Aorta (tissue), 5 donors: ENCODE data around the gene CD74. TPM values are rescaled to one million over a fixed set of nuclear protein-coding genes. Genes with fewer than 3 reads are reported as not detected.
"Not testable (repeated sequence)": the region's sequence is repeated elsewhere in the genome, so short reads cannot be mapped to it uniquely, and the experiment has no call there.

Experiments
- ATAC-seq: fragments of 200-7000 bp; cut with Tn5 transposase; one replicate; pipeline ENCODE4 v1.9.1; 2022; ENCODE audit warnings: moderate library complexity; ENCODE audit not compliant: low FRiP score
- DNase-seq, 2 donors: peaks; one replicate each; pipeline ENCODE4 v3.0.0-alpha.2; 2020
- H3K27ac ChIP-seq, 2 donors: one replicate each; pipeline ENCODE4 v1.5.1; 2013; ENCODE audit warnings: low read length in 2 of 2, mild to moderate bottlenecking in 2 of 2, moderate library complexity in 2 of 2, control low read depth in 1 of 2, inconsistent platforms in 1 of 2, low read depth in 1 of 2
- H3K27me3 ChIP-seq, 2 donors: one replicate each; pipeline ENCODE4 v1.6.1; 2013; ENCODE audit warnings: control low read depth in 1 of 2, low read length in 1 of 2, mild to moderate bottlenecking in 1 of 2, moderate library complexity in 1 of 2; ENCODE audit not compliant: insufficient read depth in 2 of 2, control insufficient read depth in 1 of 2
- H3K36me3 ChIP-seq, 2 donors: one replicate each; pipeline ENCODE4 v1.6.1; 2013; ENCODE audit warnings: control low read depth in 1 of 2, low read length in 1 of 2, mild to moderate bottlenecking in 1 of 2; ENCODE audit not compliant: insufficient read depth in 2 of 2, control insufficient read depth in 1 of 2
- H3K4me1 ChIP-seq, 2 donors: one replicate each; pipeline ENCODE4 v1.6.1; 2013; ENCODE audit warnings: low read length in 2 of 2, control low read depth in 1 of 2, mild to moderate bottlenecking in 1 of 2, moderate library complexity in 1 of 2; ENCODE audit not compliant: insufficient read depth in 2 of 2, control insufficient read depth in 1 of 2
- H3K4me3 ChIP-seq, 2 donors: one replicate each; pipeline ENCODE4 v1.5.1; 2013; ENCODE audit warnings: low read length in 2 of 2, control low read depth in 1 of 2, mild to moderate bottlenecking in 1 of 2
- H3K9me3 ChIP-seq: one replicate; pipeline ENCODE4 v1.6.1; 2013; ENCODE audit warnings: mild to moderate bottlenecking, low read length; ENCODE audit not compliant: control insufficient read depth
- WGBS, 2 donors: extraction: QIAGEN DNeasy Blood & Tissue Kit; methylation state at CpG; one replicate each; pipeline ENCODE4 v1.1.7; 2013; 5-methylcytosine and 5-hydroxymethylcytosine counted together
- intact Hi-C, 2 donors: fragments of 100-400 bp; cut with DNase I; formaldehyde crosslinking; loops; one replicate each; pipeline versions ENCODE4 v1.14.2 to v1.15.0; 2022
- polyA plus RNA-seq, 2 donors: library from polyadenylated mRNA; stranded (reverse); fragments of 200-250 nt; gene quantifications; one replicate each; pipeline ENCODE4 v1.2.3, GENCODE V29; 2013
- total RNA-seq, 2 donors: library from RNA; stranded (reverse); fragmentation: NEBNext Ultra II Directional; extraction: Animal tissue kit (Norgen Biotek cat#: 25700); gene quantifications; one replicate each; pipeline ENCODE4 v1.2.1, GENCODE V29; 2021
- donor health status: healthy with polysubstance abuse.
- donor health status: Bipolar disorder and iron deficiency.
- donor health status: DM: no; HTN: no; CAD: no.
- donor health status: DM: no; HTN: no; CAD: no.
- donor health status: DM: yes; HTN: yes; CAD: no.

Gene CD74
- total and polyA plus RNA-seq, 4 donors = 114 to 1,639 (median 519) TPM

DNA sequence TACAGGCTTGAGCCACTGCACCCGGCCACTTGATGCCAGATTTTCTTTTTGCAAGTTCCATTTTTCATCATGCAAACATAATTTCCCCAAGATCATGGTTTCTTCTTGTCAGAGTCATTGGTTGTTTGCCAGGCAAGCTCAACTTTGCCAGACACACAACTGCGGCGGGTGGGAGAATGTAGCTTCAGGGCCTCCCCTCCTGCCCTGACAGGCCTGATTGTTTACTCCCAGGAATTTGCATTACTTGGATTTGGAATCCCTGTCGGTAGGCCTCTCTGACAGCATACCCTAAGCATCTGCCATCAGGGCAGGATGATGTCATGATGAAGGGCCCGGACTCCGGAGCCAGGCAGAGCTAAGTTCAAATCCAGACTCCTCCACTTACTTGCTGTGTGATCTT, 21.8 kb upstream of the CD74 start:
- intact Hi-C loops = no loop called here
- WGBS, 2 donors = 33 to 37% methylated on average over 6 of the region's 6 CpGs
- H3K4me1 ChIP-seq = no peaks in the 10 kb centered on the region
- DNase-seq (no peak), ATAC-seq (no peak)
- no peak overlapping the region for H3K4me3 ChIP-seq
- H3K27ac ChIP-seq = no peak overlapping the region
- no peaks in the 10 kb centered on the region for H3K27me3 ChIP-seq
- H3K9me3 ChIP-seq = no peaks in the 10 kb centered on the region
- H3K36me3 ChIP-seq = no peaks in the 10 kb centered on the region

DNA sequence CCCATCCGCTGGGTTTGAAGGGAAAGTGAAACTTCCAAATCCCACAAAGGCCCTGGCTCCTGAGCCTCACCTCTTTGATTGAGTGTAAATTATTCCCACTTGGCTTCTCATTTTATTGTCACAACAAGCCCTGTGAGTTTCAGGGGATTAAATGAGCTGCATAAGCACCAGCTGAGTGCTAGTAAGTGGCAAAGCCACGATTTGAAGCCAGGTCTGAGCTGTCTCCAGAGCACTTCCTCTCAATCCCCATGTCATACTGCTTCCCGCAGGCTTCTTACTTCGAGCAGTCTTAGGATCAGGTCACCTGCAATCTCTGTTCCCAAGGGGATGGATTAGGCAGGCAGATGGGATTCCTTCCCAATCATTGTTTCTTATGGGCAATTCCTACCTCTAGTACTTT, 18.9 kb upstream of the CD74 start:
- whole genome bisulfite sequencing, 2 donors = 60 to 64% methylated on average over 4 of the region's 4 CpGs
- intact Hi-C loops = no loop called here
- Histone ChIP-seq H3K4me1 (no peaks in the 10 kb centered on the region), H3K36me3 (no peaks in the 10 kb centered on the region), H3K27ac (no peak overlapping the region), H3K27me3 (no peaks in the 10 kb centered on the region), H3K9me3 (no peaks in the 10 kb centered on the region), H3K4me3 (no peak overlapping the region)
- ATAC-seq = no peak
- no peak for DNase-seq

DNA sequence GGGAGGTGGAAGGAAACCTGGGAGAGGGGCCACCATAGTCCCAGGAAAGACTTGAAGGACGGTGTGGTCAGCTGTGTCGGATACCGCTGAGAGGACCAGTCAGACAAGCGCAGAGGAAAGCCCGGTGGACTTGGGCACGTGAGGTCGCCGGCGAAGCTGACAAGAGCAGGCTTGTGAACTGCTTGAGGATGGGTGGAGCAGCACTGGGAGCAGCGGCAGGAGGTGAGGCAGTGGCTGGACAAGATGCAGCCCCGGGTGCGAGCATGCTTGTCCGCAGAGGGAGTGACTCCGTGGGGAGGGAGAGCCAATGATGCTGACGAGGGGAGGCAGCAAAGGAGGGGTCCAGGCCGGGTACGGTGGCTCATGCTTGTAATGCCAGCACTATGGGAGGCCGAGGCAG, 18.3 kb upstream of the CD74 start:
- DNase-seq (no peak), ATAC-seq (no peak)
- no peaks in the 10 kb centered on the region for H3K9me3 ChIP-seq
- WGBS, 2 donors = 88 to 89% methylated on average over 18 of the region's 18 CpGs
- no peak overlapping the region for H3K4me3 ChIP-seq
- H3K36me3 ChIP-seq = no peaks in the 10 kb centered on the region
- no peak overlapping the region for H3K27ac ChIP-seq
- no peaks in the 10 kb centered on the region for H3K27me3 ChIP-seq
- intact Hi-C loops = no loop called here
- no peaks in the 10 kb centered on the region for H3K4me1 ChIP-seq

DNA sequence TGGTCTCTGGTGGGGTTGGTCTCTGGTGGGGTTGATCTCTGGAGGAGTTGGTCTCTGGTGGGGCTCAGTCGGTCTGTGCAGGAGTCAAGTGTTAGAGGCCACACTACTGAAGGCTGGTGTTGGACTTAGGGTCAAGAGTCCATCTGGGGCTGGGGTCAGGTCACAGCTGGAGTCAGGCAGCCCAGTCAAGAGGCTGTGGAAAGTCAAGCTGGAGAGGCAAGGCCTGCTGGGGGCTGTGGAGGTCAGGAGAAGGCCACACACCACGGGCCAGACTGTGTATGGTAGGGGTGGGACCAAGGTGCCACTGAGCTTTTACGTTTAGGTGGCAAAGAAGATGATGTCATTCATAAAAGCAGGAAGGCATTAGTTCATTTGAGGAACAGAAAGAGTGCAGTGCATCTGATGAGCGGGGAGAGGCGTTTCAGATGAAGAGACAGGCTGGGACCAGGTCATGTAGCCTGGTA, 16.7 kb upstream of the CD74 start:
- Histone ChIP-seq H3K4me1 (no peaks in the 10 kb centered on the region), H3K27me3 (no peaks in the 10 kb centered on the region), H3K36me3 (no peaks in the 10 kb centered on the region), H3K4me3 (no peak overlapping the region), H3K9me3 (no peaks in the 10 kb centered on the region), H3K27ac (no peak overlapping the region)
- intact Hi-C loops = no loop called here
- no peak for ATAC-seq
- no peak for DNase-seq
- 83 to 84% methylated on average over 5 of the region's 5 CpGs for WGBS, 2 donors

DNA sequence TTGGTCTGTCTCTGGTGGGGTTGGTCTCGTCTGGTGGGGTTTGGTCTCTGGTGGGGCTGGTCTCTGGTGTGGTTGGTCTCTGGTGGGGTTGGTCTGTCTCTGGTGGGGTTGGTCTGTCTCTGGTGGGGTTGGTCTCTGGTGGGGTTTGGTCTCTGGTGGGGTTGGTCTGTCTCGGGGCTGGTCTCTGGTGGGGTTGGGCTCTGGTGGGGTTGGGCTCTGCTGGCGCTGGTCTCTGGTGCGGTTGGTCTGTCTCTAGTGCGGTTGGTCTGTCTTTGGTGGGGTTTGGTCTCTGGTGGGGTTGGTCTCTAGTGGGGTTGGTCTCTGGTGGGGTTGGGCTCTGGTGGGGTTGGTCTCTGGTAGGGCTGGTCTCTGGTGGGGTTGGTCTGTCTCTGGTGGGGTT, 16.3 kb upstream of the CD74 start:
- no peak overlapping the region for H3K27ac ChIP-seq
- whole genome bisulfite sequencing, 2 donors = 92 to 96% methylated on average over 5 of the region's 5 CpGs
- H3K4me3 ChIP-seq = no peak overlapping the region
- DNase-seq (no peak), ATAC-seq (no peak)
- no peaks in the 10 kb centered on the region for H3K27me3 ChIP-seq
- no peaks in the 10 kb centered on the region for H3K4me1 ChIP-seq
- intact Hi-C loops = no loop called here
- no peaks in the 10 kb centered on the region for H3K36me3 ChIP-seq
- no peaks in the 10 kb centered on the region for H3K9me3 ChIP-seq

DNA sequence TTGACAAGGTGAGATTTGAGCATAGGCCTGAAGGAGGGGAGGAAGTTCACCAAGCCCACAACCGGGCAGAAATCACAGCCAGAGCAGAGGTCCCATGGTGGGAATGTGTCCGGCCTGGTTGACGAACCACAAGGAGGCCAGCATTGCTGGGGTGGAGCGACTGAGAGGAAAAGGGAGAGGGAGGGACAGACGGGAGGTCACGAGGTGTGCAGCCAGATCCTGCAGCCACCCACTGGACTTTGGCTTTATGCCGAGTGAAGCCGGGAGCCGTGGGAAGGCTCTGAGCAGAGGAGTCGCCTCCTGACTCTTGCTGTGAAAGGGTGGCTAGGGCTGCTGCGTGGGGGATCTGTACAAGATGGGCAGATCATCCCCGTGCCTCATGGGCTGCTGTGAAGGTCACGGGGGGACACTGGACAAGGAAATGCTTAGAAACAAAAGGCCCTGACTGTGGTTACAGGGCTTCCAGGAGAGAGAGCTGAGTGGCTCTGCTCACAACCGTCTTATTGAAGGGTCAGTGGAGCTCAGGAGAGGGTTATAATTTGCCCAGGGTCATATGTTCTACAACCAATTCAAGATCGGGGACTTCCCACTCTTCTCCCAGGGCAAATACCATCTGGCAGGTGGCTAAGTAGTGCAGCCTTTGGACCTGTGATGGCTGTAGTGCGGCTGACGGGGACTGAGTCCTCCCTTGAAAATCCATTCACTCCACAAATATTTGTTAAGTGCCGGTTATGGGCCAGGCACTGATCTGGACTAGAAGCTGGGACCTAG, 15.6 kb upstream of the CD74 start:
- H3K4me3 ChIP-seq = no peak overlapping the region
- peak in 1 of 2 donors; percentile 83 for DNase-seq
- H3K36me3 ChIP-seq = no peaks in the 10 kb centered on the region
- intact Hi-C loops = no loop called here
- peak; percentile 81 for ATAC-seq
- H3K27me3 ChIP-seq = no peaks in the 10 kb centered on the region
- no peaks in the 10 kb centered on the region for H3K9me3 ChIP-seq
- H3K27ac ChIP-seq = no peak overlapping the region
- 62 to 67% methylated on average over 18 of the region's 18 CpGs for WGBS, 2 donors
- no peaks in the 10 kb centered on the region for H3K4me1 ChIP-seq

DNA sequence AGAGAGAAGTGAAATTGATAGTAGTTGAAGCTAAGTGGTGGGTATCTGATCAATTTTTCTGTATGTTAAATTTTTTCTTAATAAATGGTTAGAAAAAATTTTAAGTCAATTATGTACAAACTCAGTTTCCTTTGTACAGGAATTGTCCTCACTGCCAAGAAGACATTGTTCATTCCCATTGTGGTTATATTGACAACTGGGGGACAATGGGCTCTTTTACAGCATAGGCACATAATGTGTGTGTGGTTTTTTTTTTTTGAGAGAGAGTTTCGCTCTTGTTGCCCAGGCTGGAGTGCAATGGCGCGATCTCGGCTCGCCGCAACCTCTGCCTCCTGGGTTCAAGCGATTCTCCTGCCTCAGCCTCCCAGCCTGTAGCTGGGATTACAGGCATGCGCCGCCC, 13.5 kb upstream of the CD74 start:
- H3K27ac ChIP-seq, H3K36me3 ChIP-seq, intact Hi-C loops, H3K4me3 ChIP-seq, H3K9me3 ChIP-seq, DNase-seq, H3K4me1 ChIP-seq, ATAC-seq, H3K27me3 ChIP-seq: not testable (repeated sequence)
- 94 to 97% methylated on average over 9 of the region's 9 CpGs for WGBS, 2 donors

DNA sequence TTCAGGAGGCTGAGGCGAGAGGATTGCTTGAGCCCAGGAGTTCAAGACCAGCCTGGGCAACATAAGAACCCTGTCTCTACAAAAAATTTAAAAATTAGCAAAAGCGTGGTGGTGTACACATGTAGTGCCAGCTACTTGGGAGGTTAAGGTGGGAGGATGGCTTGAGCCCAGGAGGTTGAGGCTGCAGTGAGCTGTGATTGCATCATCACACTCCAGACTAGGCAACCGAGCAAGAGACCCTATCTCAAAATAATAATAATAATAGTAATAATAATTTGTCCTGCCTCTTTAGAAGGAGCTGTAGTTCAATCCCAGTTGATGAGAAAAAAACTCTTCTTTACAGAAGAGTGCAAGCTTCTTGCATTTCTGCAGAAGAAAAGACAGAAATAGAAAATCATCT, 10.0 kb upstream of the CD74 start:
- Histone ChIP-seq H3K27ac (no peak overlapping the region), H3K27me3 (no peaks in the 10 kb centered on the region), H3K9me3 (no peaks in the 10 kb centered on the region), H3K4me3 (no peak overlapping the region), H3K36me3 (no peaks in the 10 kb centered on the region), H3K4me1 (no peaks in the 10 kb centered on the region)
- intact Hi-C loops = no loop called here
- 71 to 78% methylated on average over 3 of the region's 3 CpGs for WGBS, 2 donors
- ATAC-seq (no peak), DNase-seq (no peak)

DNA sequence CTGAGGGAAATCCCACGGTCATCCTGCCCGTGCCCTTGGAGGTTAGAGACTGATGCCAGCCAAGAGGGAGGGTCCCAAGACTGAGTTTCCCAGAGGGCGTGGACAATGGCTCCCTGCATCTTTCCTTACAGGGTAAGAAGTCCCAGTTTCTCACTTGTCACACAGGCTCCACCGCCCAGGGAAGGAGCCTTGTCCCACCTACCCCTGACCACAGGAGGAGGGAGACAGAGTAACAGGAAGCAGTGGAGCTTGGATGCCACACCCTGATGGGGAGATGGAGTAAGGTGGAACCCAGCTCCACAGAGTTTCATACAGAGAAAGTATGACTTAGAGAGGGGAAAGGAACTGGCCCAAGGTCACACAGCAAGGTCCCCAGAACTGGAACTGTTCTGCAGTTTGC, 9.4 kb upstream of the CD74 start:
- WGBS, 2 donors = 51 to 60% methylated on average over 4 of the region's 4 CpGs
- H3K4me3 ChIP-seq = no peak overlapping the region
- intact Hi-C loops = no loop called here
- H3K27ac ChIP-seq = no peak overlapping the region
- no peaks in the 10 kb centered on the region for H3K9me3 ChIP-seq
- H3K4me1 ChIP-seq = no peaks in the 10 kb centered on the region
- no peaks in the 10 kb centered on the region for H3K36me3 ChIP-seq
- ATAC-seq (no peak), DNase-seq (no peak)
- H3K27me3 ChIP-seq = no peaks in the 10 kb centered on the region
